HG02884 (cell line): ENCODE measurements around the gene VPS35L.
"Not testable (repeated sequence)": the region's sequence is repeated elsewhere in the genome, so short reads cannot be mapped to it uniquely, and the experiment has no call there.

Experiments used
- ATAC-seq: cut with Tn5 transposase; IDR thresholded peaks from one replicate; pipeline ENCODE4 v1.9.1; 2021; ENCODE audit warnings: mild to moderate bottlenecking, moderate library complexity; ENCODE audit not compliant: unreplicated experiment

Gene VPS35L

DNA sequence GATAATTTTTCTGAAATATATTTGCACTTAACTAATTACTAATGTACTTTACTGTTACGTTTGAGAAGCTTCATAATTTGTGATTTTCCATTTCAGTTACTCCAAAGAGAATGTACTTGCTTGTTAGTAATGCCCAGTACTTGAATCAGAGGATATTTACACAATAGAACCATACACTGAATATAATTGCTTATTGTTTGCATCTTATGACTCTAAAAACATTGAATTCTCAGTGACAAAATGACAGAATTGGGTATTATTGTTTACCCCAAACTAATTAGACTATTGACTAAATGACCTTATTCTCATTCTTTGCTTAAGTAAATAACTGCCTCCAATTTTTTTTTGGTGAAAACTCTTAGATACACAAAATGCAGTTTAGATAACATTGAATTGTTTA, 22.9 kb upstream of the VPS35L start:
- no peak for ATAC-seq

- no peak for ATAC-seq
Measured at GRCh38 chr16:19540241-19540970, 15.1 kb upstream of the VPS35L start.

GRCh38 chr16:19542138-19542821, 13.2 kb upstream of the VPS35L start:
- ATAC-seq, result no peak

GRCh38 chr16:19543278-19543996, 12.1 kb upstream of the VPS35L start:
- ATAC-seq, result not testable (repeated sequence)

DNA sequence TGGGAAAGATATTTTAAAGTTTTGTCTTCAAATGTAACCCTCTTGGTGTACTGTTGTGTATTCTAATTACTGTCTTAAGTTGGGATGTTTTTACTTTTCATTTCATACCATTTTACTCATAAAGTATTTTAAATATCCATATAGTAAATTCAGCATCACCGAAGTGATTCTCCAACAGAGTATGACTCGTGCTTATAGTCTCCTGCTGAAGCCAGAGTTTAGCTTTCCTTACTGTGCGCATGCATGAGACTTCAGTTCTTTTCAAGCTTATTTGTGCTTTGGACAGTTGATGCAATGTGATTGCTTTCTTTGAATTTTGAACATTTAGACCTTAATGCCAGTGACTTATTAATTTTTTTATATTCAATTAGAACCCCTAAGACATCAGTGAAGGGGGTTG, 7.4 kb upstream of the VPS35L start:
- no peak for ATAC-seq

DNA sequence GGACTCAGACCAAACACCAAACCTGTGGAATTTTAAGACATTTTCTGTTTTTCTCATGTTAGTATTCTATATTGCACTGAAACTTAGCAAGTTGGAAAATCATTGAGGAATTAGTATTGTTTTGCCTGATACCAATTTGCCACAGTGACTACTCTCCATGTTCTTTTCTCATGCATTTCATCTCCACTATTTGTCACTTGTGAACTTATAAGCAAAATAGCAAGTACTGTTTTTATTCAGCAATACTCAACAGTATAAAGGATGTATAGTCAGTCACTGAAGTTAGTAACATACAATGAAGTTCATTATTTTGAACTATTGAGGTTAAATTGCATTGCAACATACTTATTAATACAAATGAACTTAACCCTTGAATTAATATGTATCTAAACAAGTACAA, 5.8 kb upstream of the VPS35L start:
- no peak for ATAC-seq

DNA sequence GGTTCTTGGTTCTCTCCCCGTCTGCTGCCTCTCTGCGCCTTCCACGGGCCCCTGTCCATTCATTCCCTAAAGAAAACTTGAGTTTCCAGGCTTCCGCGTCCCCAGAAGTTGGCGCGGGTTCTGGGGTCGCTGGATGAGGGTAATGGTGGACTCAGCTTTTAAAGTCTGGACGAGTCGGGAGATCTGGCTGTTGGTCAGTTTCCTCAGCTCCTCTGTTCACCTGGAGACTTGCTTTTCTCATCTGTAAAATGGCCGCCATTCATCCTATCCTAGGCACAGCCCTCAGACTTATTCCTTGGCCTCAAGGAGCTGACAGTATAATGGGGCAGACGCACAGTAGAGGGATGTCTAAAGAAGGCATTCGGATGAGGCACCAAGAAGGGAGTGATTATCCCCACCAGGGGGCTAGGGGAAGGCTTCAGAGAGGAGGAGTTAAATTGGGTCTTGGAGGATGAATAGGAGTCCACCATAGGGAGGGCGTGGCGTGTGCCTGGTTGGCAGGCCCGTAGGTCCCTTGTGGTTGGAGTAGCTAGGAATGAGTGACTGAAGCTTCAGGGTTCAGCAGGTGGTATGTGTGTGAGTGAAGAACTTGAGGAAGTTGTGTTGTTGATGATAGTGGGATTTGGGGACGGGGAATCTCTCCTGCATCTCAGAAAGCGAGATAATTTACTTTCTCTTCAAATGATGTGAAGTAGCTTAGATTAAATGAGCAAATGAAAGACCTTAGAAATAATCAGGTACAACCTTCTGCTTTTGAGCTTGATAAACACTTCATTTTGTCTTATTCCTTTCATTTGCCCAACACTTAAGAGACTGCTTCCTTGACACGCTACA, 652 bp downstream of the VPS35L start:
- no peak for ATAC-seq

- ATAC-seq, result no peak
Measured at GRCh38 chr16:19559242-19559910, 3.9 kb downstream of the VPS35L start.

DNA sequence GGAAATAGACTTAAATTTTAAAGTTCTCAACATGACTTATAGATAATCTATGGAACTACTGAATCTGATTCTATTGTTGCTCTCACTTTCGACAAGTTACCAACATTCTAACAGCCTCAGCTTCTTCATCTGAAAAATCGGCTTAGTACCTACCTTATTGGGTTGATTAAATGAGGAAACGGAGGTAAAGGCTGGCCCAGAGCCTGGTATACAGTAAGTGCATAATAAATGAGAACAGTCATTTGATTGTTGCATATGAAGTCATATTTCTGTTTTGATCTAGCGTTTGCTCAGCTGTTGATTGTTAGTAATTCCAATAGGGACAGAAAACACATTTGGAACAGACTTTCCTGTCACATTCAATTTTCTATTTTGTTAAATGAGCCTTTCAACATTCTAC, 4.6 kb downstream of the VPS35L start:
- no peak for ATAC-seq

DNA sequence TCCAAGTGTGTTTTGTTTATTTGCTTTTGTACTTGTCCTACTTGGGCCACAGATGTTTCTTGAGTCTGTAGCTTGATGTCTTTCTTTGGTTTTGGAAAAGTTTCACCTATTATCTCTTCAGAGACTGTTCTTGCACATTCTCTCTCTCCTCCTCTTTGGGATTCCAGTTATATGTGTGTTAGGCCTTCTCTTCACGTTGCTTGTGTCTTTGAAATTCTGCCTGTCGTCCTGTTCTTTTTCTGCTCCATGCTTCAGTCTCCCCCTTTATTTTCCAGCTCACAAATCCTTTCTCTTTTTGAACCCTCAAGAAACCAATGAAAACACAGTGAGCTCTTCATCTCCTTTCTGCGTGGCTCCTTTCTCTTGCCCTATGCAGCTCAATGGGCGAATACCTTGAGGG, 7.9 kb downstream of the VPS35L start:
- ATAC-seq, result no peak

DNA sequence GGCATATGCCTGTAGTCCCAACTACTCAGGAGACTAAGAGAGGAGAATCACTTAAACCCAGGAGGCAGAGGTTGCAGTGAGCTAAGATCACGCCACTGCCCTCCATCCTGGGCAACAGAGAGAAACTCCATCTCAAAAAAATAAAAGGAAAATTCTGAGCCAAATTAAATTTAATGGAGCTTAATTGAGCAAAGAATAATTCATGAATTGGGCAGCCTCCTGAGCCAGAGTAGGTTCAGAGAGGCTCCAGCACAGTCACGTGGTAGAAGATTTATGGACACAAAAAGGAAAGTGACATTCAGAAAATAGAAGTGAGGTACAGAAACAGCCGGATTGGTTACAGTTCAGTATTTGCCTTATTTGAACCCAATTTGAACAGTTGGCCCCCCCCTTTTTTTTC, 10.9 kb downstream of the VPS35L start:
- no peak for ATAC-seq

DNA sequence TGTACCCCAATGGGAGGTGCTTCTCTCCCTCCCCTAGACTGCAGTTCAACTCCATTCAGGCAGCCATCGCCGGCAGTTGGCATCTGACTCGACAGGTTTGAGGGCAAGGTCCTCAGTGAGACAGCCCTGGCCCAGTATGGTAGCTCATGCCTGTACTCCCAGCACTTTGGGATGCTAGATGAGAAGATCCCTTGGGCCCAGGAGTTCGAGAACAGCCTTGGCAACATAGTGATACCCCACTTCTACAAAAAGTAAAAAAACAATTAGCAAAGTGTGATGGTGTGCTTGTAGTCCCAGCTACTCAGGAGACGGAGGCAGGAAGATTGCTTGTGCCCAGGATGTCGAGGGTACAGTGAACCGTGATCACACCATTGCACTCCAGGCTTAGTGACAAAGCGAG, 12.1 kb downstream of the VPS35L start:
- ATAC-seq, result no peak

GRCh38 chr16:19573997-19574396, 18.5 kb downstream of the VPS35L start:
- no peak for ATAC-seq

DNA sequence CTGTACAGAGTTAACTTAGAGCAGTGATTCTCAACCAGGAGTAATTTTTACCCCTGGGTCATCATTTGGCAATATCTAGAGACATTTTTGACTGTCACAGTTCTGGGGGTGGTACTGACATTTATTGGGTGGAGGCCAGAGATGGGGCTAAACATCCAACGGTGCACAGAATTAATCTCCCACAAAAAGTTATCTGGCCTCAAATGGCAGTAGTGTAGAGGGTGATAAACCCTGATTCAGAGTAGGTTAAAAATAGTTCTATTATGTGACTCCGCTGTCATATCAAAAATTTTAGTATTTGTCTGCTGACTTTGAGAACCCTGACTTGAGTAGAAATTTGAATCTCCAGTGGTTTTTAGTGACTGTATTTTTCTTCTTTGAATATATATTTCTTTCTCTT, 19.1 kb downstream of the VPS35L start:
- no peak for ATAC-seq

DNA sequence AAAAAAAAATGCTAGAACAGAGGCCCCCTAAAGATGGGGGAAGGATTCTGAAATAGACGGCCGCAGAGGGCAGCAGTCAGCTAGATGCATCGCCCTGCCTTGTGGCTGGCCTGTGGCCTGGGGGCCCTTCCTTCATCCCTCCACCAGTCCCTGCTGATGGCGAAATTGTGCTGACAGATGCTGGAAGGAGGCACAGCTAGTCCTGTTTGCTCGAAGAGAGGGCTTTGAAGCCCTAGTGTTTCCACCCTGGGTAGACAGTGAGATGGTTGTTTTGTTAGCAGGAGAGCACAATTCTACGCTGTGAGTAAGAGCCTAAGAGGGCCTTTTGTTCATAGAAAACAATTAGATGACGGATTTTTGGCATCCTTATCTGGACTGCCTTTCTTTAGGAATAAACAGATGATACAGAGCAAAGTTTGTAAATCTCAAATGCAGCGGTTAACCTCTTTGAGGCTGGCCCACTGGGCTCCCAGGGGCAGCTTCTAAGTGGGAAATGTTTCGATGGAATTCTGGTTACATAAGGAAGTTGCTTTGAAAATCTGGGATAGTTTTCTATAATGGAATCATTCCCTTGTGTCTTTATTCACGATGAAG, 23.0 kb downstream of the VPS35L start:
- no peak for ATAC-seq

DNA sequence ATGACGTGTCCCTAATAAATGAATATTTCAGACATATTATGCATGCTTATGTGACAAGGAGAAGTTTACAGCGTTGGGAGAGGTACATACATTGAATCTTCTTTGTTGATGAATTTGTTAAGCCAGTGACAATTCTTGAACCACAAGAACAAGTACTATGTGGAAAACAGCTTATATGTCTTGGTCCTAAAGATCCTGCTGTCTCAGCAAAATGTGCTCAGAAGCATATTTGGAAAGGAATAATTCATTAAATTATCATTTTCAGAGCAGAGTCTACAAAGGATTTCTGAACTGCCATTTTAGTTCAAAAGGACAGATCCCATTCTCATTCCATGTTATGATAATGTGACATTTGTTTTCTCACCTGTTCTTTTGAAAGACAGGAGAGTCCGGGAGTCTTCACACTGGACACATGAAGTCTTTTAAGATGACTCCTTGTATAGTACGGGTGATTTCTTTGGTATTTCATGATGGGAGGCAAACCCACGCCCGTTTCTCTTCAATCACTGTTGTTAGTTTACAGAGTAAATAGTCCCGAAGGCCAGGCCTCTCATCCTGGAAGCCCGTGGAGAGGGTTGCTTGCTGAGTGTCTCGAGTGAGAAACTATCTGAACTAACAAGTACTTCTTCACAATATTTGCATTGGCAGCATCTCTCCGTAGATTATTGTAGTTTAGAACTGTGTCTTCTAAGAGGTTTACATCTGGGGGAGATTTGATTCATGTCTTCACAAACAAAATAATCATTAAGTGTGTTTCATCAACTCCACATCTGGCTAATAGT, 26.7 kb downstream of the VPS35L start:
- no peak for ATAC-seq

DNA sequence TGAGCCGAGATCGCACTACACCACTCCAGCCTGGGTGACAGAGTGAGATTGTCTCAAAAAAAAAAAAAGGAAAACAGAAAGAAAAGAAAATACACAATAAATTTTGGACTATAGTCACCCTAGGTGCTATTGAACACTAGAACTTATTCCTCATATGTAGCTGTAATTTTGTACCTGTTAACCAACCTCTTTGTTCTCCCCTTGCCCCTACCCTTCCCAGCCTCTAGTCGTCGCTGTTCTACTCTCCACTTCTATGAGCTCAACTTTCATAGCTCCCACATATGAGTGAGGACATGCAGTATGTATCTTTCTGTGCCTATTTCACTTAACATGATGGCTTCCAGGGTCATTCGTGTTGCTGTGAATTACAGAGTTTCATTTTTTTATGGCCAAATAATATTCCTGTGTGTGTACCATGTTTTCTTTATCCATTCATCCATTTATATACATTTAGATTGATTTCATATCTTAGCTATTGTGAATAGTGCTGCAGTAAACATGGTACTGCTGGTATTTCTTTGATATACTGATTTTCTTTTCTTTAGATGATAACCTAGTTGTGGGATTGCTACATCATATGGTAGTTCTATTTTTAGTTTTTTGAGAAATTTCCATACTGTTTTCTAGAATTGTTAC, 28.3 kb downstream of the VPS35L start:
- no peak for ATAC-seq

DNA sequence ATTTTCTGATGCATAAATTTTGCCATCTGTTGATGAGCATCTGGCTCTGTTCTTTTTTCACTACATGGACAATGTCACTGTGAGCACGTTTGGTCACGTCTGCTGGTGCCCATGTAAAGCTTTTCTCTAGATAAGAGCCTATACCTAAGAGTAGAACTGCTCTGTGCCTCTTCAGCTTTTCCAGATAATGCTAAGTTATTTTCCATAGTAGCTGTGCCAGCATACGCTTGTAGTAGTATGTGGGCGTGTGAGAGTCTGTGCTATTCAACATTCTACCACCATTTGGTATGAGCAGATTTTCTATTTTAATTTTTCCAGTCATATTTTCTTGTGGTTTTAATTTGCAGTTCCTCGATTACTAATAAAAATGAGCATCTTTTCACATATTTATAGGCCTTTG, 33.2 kb downstream of the VPS35L start:
- ATAC-seq, result no peak

GRCh38 chr16:19589106-19589505, 33.6 kb downstream of the VPS35L start:
- no peak for ATAC-seq
